PC-9 (cell line): Measurements from ENCODE around the gene ZNF808.

Source experiments
- CTCF ChIP-seq: fragments of 200-600 bp; sonication (generic); conservative IDR thresholded peaks from 2 replicates; pipeline ENCODE4 v1.6.1; 2017; ENCODE audit warnings: mixed run types, antibody characterized with exemption, mild to moderate bottlenecking, moderate library complexity
- EZH2 ChIP-seq: fragments of 200-600 bp; sonication (generic); IDR thresholded peaks from 2 replicates; pipeline ENCODE4 v1.8.0; 2017; ENCODE audit warnings: antibody characterized with exemption, low read depth

DNA sequence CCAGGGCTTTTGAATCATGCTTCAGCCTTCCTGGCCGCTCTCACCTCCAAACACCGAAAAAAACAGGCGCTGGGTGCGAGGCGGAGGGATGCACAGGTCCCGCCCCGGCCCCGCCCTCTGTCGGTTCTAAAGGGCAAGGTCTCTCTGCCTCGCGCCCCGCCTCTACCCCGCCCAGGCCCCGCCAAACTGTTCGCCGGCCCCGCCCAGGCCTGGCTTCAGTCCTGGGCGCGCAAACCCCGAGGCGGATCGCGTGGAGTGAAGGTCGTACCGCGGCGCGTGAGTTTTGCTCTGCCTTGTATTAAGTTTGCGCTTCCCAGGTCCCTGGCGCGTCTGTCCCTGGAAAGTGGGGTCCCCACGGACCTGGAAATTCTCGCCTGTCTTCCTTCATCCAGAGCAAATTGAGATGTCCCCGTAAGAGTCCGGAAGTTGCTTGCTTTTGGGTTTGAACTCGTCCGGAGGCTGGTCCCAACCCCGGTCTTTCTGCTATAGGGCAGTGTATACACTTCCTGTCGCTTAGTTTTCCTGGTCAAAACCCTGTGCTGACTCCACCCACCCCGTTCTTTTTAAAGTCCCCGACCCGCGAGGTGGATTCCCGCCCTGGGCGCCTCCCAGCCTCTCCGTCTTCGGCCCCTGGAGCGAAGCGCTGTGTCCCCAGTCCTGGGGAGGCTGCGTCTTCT is 8.4 kb downstream of the ZNF808 start:
- TF ChIP-seq CTCF, result no peak
- no peak for TF ChIP-seq EZH2
